Hepatocyte (in vitro differentiated cells): ENCODE measurements around the gene SCRN2. TPM values are rescaled to one million over a fixed set of nuclear protein-coding genes. Genes with fewer than 3 reads are reported as not detected.

ENCODE experiments used
- DNase-seq: peaks from one replicate; pipeline ENCODE4 v3.0.0-alpha.2; 2016; ENCODE audit warnings: low spot score
- H2AFZ ChIP-seq: fragments of 200-600 bp; sonication (generic); 2 replicates; pipeline ENCODE4 v1.6.0; 2016; ENCODE audit warnings: antibody characterized with exemption, mild to moderate bottlenecking
- H3K27ac ChIP-seq: fragments of 200-600 bp; sonication (generic); 2 replicates; pipeline ENCODE4 v1.5.1; 2016; ENCODE audit warnings: mild to moderate bottlenecking
- H3K27me3 ChIP-seq: fragments of 200-600 bp; sonication (generic); 2 replicates; pipeline ENCODE4 v1.6.1; 2016
- H3K36me3 ChIP-seq: fragments of 200-600 bp; sonication (generic); replicated peaks from 2 replicates; pipeline ENCODE4 v1.5.1; 2016; ENCODE audit warnings: low read depth; ENCODE audit not compliant: insufficient read depth
- H3K4me1 ChIP-seq: fragments of 200-600 bp; sonication (generic); 2 replicates; pipeline ENCODE4 v1.5.1; 2016; ENCODE audit warnings: mild to moderate bottlenecking, moderate library complexity; ENCODE audit not compliant: insufficient read depth
- H3K4me2 ChIP-seq: fragments of 200-600 bp; sonication (generic); 2 replicates; pipeline ENCODE4 v1.6.0; 2016
- H3K4me3 ChIP-seq: fragments of 200-600 bp; sonication (generic); 2 replicates; pipeline ENCODE4 v1.5.1; 2016; ENCODE audit warnings: mild to moderate bottlenecking
- H3K79me2 ChIP-seq: fragments of 200-600 bp; sonication (generic); 2 replicates; pipeline ENCODE4 v1.6.0; 2017; ENCODE audit warnings: mild to moderate bottlenecking
- H3K9me2 ChIP-seq: fragments of 200-600 bp; sonication (generic); replicated peaks from 2 replicates; pipeline ENCODE4 v1.6.0; 2017; ENCODE audit warnings: mild to moderate bottlenecking; ENCODE audit not compliant: insufficient read depth
- H3K9me3 ChIP-seq: fragments of 200-600 bp; sonication (generic); 2 replicates; pipeline ENCODE4 v1.5.1; 2016; ENCODE audit warnings: low read depth, mild to moderate bottlenecking
- H4K20me1 ChIP-seq: fragments of 200-600 bp; sonication (generic); 2 replicates; pipeline ENCODE4 v1.6.0; 2016; ENCODE audit warnings: mild to moderate bottlenecking; ENCODE audit not compliant: insufficient read depth, poor library complexity, severe bottlenecking
- EZH2 ChIP-seq: fragments of 200-600 bp; sonication (generic); IDR thresholded peaks from 2 replicates; pipeline ENCODE4 v1.6.1; 2016; ENCODE audit warnings: antibody characterized with exemption, mild to moderate bottlenecking, borderline replicate concordance
- EZH2phosphoT487 ChIP-seq: fragments of 200-600 bp; sonication (generic); IDR thresholded peaks from one replicate; pipeline ENCODE4 v1.6.1; 2018; ENCODE audit warnings: antibody characterized with exemption, mild to moderate bottlenecking, low read depth, moderate library complexity; ENCODE audit not compliant: unreplicated experiment, severe bottlenecking
- WGBS: methylation state at CpG from one replicate; pipeline ENCODE4 v1.1.6; 2016; ENCODE audit warnings: low lambda C conversion rate; ENCODE audit errors: missing lambda C conversion rate; 5-methylcytosine and 5-hydroxymethylcytosine counted together
- polyA plus RNA-seq: library from polyadenylated mRNA; unstranded; fragments of >200 nt; fragmentation: Nextera tagmentation; extraction: Ambion mirVana; gene quantifications from 2 replicates; pipeline ENCODE4 v1.2.1, GENCODE V29; 2016
- total RNA-seq: library from RNA; depleted of rRNA; stranded (reverse); fragments of >200 nt; gene quantifications from 2 replicates; pipeline ENCODE4 v1.2.3, GENCODE V29; 2014
- TF ChIP-seq, protein P1 (sequence below): fragments of 200-600 bp; sonication (generic); IDR thresholded peaks from 2 replicates; pipeline ENCODE4 v1.5.1; 2016; ENCODE audit warnings: antibody characterized with exemption, mild to moderate bottlenecking; ENCODE audit not compliant: poor library complexity

SCRN2 gene
- total and polyA plus RNA-seq, 2 experiments from 2014 or later = 35.3 to 59.8 TPM

DNA sequence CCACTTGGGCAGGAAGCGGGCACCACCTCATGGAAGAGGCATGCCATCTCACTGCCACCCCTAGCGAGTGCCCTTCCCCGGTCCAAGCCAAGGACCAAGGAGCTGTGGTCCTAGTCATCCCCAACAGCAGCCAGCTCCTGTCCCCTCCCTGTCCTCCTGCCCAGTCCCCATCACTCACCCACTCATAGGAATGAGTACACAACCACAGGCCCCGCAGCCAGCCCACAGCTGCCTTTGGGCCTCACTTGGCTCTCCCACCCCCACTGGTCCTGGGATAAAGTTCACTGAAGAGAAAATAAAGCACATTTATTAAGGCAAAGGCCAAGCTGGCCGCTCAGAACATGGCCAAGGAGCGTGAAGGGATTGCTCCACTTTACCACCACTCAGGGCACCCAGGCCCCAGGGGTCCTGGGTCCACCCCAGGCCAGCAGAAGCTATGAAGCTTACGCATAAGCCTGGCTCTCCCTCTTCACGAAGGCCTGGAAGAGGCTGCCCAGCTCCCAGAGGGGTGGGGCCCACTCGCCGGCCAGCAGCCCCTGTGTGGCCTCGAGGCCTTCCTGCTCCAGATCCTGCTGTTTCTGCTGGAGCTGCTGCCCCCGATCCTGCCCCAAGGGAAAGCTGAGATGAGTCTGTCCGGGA is 3.6 kb downstream of the SCRN2 start:
- DNase-seq = no peak
- Histone ChIP-seq H3K27me3 (no peaks in the 10 kb centered on the region), H3K9me2 (no peaks in the 10 kb centered on the region), H3K36me3 (no peaks in the 10 kb centered on the region), H2AFZ (no peak overlapping the region), H4K20me1 (no peaks in the 10 kb centered on the region), H3K27ac (no peak overlapping the region), H3K4me1 (peaks cover 22% of the 10 kb centered on the region), H3K9me3 (no peaks in the 10 kb centered on the region), H3K79me2 (peaks cover 17% of the 10 kb centered on the region), H3K4me2 (no peak overlapping the region), H3K4me3 (no peak overlapping the region)
- TF ChIP-seq, protein P1, sequence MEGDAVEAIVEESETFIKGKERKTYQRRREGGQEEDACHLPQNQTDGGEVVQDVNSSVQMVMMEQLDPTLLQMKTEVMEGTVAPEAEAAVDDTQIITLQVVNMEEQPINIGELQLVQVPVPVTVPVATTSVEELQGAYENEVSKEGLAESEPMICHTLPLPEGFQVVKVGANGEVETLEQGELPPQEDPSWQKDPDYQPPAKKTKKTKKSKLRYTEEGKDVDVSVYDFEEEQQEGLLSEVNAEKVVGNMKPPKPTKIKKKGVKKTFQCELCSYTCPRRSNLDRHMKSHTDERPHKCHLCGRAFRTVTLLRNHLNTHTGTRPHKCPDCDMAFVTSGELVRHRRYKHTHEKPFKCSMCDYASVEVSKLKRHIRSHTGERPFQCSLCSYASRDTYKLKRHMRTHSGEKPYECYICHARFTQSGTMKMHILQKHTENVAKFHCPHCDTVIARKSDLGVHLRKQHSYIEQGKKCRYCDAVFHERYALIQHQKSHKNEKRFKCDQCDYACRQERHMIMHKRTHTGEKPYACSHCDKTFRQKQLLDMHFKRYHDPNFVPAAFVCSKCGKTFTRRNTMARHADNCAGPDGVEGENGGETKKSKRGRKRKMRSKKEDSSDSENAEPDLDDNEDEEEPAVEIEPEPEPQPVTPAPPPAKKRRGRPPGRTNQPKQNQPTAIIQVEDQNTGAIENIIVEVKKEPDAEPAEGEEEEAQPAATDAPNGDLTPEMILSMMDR = no peak
- TF ChIP-seq EZH2 (no peak), EZH2phosphoT487 (no peak)
- WGBS = 71% methylated on average over 13 of the region's 13 CpGs

DNA sequence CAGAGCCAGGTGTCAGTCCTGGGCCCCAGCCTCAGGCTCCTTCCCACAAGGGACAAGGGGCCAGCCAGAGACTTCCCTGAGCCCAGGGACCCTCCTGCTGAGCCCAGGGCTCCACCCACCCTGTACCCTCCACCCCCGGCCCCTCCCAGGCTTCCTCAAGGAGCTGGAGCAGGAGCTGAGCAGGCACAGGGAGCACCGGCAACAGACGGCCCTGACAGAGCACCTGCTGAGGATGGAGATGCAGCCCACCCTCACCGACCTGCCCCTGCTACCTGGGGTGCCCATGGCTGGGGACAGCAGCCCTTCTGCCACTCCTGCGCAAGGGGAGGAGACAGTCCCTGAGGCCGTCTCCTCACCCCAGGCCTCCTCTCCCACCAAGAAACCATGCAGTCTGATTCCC is 4.5 kb downstream of the SCRN2 start:
- H3K36me3 ChIP-seq = no peaks in the 10 kb centered on the region
- H3K79me2 ChIP-seq = peaks cover 17% of the 10 kb centered on the region
- H3K4me1 ChIP-seq = peaks cover 18% of the 10 kb centered on the region
- H3K9me3 ChIP-seq = no peaks in the 10 kb centered on the region
- 92% methylated on average over 4 of the region's 6 CpGs for WGBS
- H3K27ac ChIP-seq = no peak overlapping the region
- no peak overlapping the region for H3K4me2 ChIP-seq
- no peak overlapping the region for H2AFZ ChIP-seq
- no peaks in the 10 kb centered on the region for H3K27me3 ChIP-seq
- TF ChIP-seq EZH2 = no peak
- TF ChIP-seq EZH2phosphoT487 = no peak
- TF ChIP-seq, protein P1 = no peak
- H3K4me3 ChIP-seq = no peak overlapping the region
- H3K9me2 ChIP-seq = no peaks in the 10 kb centered on the region
- no peaks in the 10 kb centered on the region for H4K20me1 ChIP-seq
- DNase-seq = no peak

DNA sequence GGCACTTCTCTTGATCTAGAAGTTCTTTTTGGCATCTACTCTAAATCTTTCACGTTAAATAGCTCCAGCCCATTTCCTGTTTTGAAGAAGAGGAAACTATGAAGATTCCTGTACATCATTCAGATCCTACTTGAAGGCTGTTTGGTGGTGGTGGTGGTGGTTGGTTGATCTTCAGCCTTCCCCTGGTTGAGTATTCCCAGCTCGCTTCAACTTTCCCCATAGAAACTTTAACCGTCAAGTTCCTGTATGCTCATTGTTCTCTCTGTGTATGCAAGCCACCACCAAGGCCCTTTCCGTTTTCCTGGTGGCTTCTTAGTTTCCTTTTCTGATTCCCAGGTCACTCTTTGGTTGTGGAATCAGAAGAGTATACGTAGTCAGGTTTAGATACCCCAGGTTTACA is 6.3 kb downstream of the SCRN2 start:
- WGBS = 89% methylated on average over 5 of the region's 5 CpGs
- Histone ChIP-seq H3K36me3 (no peaks in the 10 kb centered on the region), H2AFZ (no peak overlapping the region)

More for the DNA sequence above, 6.3 kb downstream of the SCRN2 start:
- H3K27me3 ChIP-seq = no peaks in the 10 kb centered on the region
- no peaks in the 10 kb centered on the region for H3K9me3 ChIP-seq
- no peak overlapping the region for H3K4me3 ChIP-seq
- H3K4me2 ChIP-seq = no peak overlapping the region
- peaks cover 16% of the 10 kb centered on the region for H3K4me1 ChIP-seq
- peaks cover 16% of the 10 kb centered on the region for H3K79me2 ChIP-seq
- TF ChIP-seq, protein P1 = no peak
- no peak for TF ChIP-seq EZH2phosphoT487
- TF ChIP-seq EZH2 = no peak
- no peaks in the 10 kb centered on the region for H3K9me2 ChIP-seq
- H3K27ac ChIP-seq = no peak overlapping the region
- H4K20me1 ChIP-seq = no peaks in the 10 kb centered on the region
- no peak for DNase-seq
